ENCODE measurements around the gene HGFAC. TPM values are rescaled to one million over a fixed set of nuclear protein-coding genes. Genes with fewer than 3 reads are reported as not detected.

Gene HGFAC
- total RNA-seq, 1 donor from 2014 or later, result not detected

- no peak for DNase-seq (ENCODE audit: low read depth, low spot score)
These were observed 19.9 kb downstream of the HGFAC start for GRCh38 chr4:3461515-3462291.

GRCh38 chr4:3462321-3462789 lies 20.6 kb downstream of the HGFAC start:
- DNase-seq (ENCODE audit: low read depth, low spot score), result no peak

- no peak for DNase-seq (ENCODE audit: low read depth, low spot score)
These were observed 21.1 kb downstream of the HGFAC start, which contains the start of gene DOK7 for GRCh38 chr4:3462790-3463415. Gene DOK7 (plus strand): TSS chr4:3463306. CDS start chr4:3463376, 70 bp downstream.

- DNase-seq (ENCODE audit: low read depth, low spot score), result no peak
These were observed 22.0 kb downstream of the HGFAC start for GRCh38 chr4:3463556-3464348.

GRCh38 chr4:3464349-3464905 lies 22.7 kb downstream of the HGFAC start:
- DNase-seq (ENCODE audit: low read depth, low spot score), result no peak

- DNase-seq (ENCODE audit: low read depth, low spot score), result no peak
These were observed 23.3 kb downstream of the HGFAC start for GRCh38 chr4:3464911-3465697.

- DNase-seq (ENCODE audit: low read depth, low spot score), result no peak
These were observed 24.2 kb downstream of the HGFAC start for GRCh38 chr4:3465698-3466671.

- no peak for DNase-seq (ENCODE audit: low read depth, low spot score)
These were observed 25.2 kb downstream of the HGFAC start for GRCh38 chr4:3466691-3467600.

- DNase-seq (ENCODE audit: low read depth, low spot score), result no peak
These were observed 25.8 kb downstream of the HGFAC start for GRCh38 chr4:3467601-3468031.

GRCh38 chr4:3468154-3468553 lies 26.4 kb downstream of the HGFAC start:
- DNase-seq (ENCODE audit: low read depth, low spot score), result no peak

GRCh38 chr4:3468804-3469203 lies 27.0 kb downstream of the HGFAC start:
- DNase-seq (ENCODE audit: low read depth, low spot score), result no peak

- no peak for DNase-seq (ENCODE audit: low read depth, low spot score)
These were observed 27.8 kb downstream of the HGFAC start for GRCh38 chr4:3469386-3470243.

GRCh38 chr4:3470244-3471097 lies 28.7 kb downstream of the HGFAC start:
- no peak for DNase-seq (ENCODE audit: low read depth, low spot score)

- DNase-seq (ENCODE audit: low read depth, low spot score), result no peak
These were observed 29.5 kb downstream of the HGFAC start for GRCh38 chr4:3471098-3471760.

GRCh38 chr4:3471886-3472285 lies 30.1 kb downstream of the HGFAC start:
- DNase-seq (ENCODE audit: low read depth, low spot score), result no peak
